OCI-LY1 (cell line): ENCODE measurements around the gene AGAP3.

Experiments
- H2AFZ ChIP-seq: fragments of 200-600 bp; sonication (generic), shearing (Covaris generic); 2 replicates; pipeline ENCODE4 v1.6.0; 2014; ENCODE audit warnings: antibody characterized with exemption, mild to moderate bottlenecking, low read length
- H3F3A ChIP-seq: fragments of 200-600 bp; sonication (generic), shearing (Covaris generic); 2 replicates; pipeline ENCODE4 v1.6.0; 2014; ENCODE audit warnings: mild to moderate bottlenecking, antibody characterized with exemption, low read length, moderate library complexity; ENCODE audit not compliant: insufficient read depth
- H3K27ac ChIP-seq: fragments of 200-600 bp; sonication (generic); 2 replicates; pipeline ENCODE4 v1.5.1; 2014; ENCODE audit warnings: low read length, mixed run types, mild to moderate bottlenecking, low read depth; ENCODE audit not compliant: poor library complexity, severe bottlenecking
- H3K27me3 ChIP-seq: fragments of 200-600 bp; sonication (generic); 2 replicates; pipeline ENCODE4 v1.6.0; 2014; ENCODE audit warnings: antibody characterized with exemption, mild to moderate bottlenecking, low read length, moderate library complexity; ENCODE audit not compliant: insufficient read depth
- H3K36me3 ChIP-seq: fragments of 200-600 bp; sonication (generic); 2 replicates; pipeline ENCODE4 v1.6.1; 2014; ENCODE audit warnings: mild to moderate bottlenecking, antibody characterized with exemption, low read length, moderate library complexity, mixed read lengths; ENCODE audit not compliant: insufficient read depth
- H3K4me1 ChIP-seq: fragments of 200-600 bp; sonication (generic); 2 replicates; pipeline ENCODE4 v1.5.1; 2014; ENCODE audit warnings: mild to moderate bottlenecking, low read length, moderate library complexity; ENCODE audit not compliant: insufficient read depth, severe bottlenecking
- H3K4me2 ChIP-seq: fragments of 200-600 bp; sonication (generic), shearing (Covaris generic); 2 replicates; pipeline ENCODE4 v1.6.1; 2014; ENCODE audit warnings: low read length
- H3K4me3 ChIP-seq: fragments of 200-600 bp; sonication (generic); 2 replicates; pipeline ENCODE4 v1.5.1; 2014; ENCODE audit warnings: low read length, low read depth, mild to moderate bottlenecking, mixed read lengths; ENCODE audit not compliant: poor library complexity, severe bottlenecking
- H3K79me2 ChIP-seq: fragments of 200-600 bp; shearing (Covaris generic); 2 replicates; pipeline ENCODE4 v1.6.1; 2016; ENCODE audit warnings: mixed run types, low read length, mixed read lengths; ENCODE audit not compliant: insufficient read depth
- H3K9ac ChIP-seq: fragments of 200-600 bp; sonication (generic), shearing (Covaris generic); 2 replicates; pipeline ENCODE4 v1.6.1; 2014; ENCODE audit warnings: mild to moderate bottlenecking, low read length, mixed read lengths
- H3K9me2 ChIP-seq: fragments of 200-600 bp; sonication (generic), shearing (Covaris generic); 2 replicates; pipeline ENCODE4 v1.6.1; 2014; ENCODE audit warnings: low read depth, mild to moderate bottlenecking, low read length, mixed read lengths
- H3K9me3 ChIP-seq: fragments of 200-600 bp; shearing (Covaris generic); 2 replicates; pipeline ENCODE4 v1.6.1; 2014; ENCODE audit warnings: low read length, mixed read lengths
- H4K20me1 ChIP-seq: fragments of 200-600 bp; sonication (generic), shearing (Covaris generic); 2 replicates; pipeline ENCODE4 v1.6.0; 2016; ENCODE audit warnings: mild to moderate bottlenecking, low read length; ENCODE audit not compliant: insufficient read depth
- EZH2 ChIP-seq: fragments of 200-600 bp; sonication (generic), shearing (Covaris generic); IDR thresholded peaks from 2 replicates; pipeline ENCODE4 v1.8.0; 2017; ENCODE audit warnings: borderline replicate concordance, mixed run types, mild to moderate bottlenecking, antibody characterized with exemption, low read length, moderate library complexity, mixed read lengths
- TF ChIP-seq, protein P1 (sequence below): fragments of 200-600 bp; sonication (generic), shearing (Covaris generic); IDR thresholded peaks from 2 replicates; pipeline ENCODE4 v1.5.1; 2017; ENCODE audit warnings: mild to moderate bottlenecking, antibody characterized with exemption, low read length, moderate library complexity, mixed read lengths

Gene AGAP3

GRCh38 chr7:151135525-151135845 is 49.2 kb downstream of the AGAP3 start:
- H3K4me2 ChIP-seq = no peak overlapping the region
- H3K27ac ChIP-seq = no peak overlapping the region
- no peak overlapping the region for H3K9ac ChIP-seq
- H3F3A ChIP-seq = no peaks in the 10 kb centered on the region
- H3K4me3 ChIP-seq = no peak overlapping the region
- H2AFZ ChIP-seq = no peak overlapping the region
- H3K9me2 ChIP-seq = no peaks in the 10 kb centered on the region
- no peaks in the 10 kb centered on the region for H3K9me3 ChIP-seq
- no peaks in the 10 kb centered on the region for H4K20me1 ChIP-seq
- TF ChIP-seq, protein P1, sequence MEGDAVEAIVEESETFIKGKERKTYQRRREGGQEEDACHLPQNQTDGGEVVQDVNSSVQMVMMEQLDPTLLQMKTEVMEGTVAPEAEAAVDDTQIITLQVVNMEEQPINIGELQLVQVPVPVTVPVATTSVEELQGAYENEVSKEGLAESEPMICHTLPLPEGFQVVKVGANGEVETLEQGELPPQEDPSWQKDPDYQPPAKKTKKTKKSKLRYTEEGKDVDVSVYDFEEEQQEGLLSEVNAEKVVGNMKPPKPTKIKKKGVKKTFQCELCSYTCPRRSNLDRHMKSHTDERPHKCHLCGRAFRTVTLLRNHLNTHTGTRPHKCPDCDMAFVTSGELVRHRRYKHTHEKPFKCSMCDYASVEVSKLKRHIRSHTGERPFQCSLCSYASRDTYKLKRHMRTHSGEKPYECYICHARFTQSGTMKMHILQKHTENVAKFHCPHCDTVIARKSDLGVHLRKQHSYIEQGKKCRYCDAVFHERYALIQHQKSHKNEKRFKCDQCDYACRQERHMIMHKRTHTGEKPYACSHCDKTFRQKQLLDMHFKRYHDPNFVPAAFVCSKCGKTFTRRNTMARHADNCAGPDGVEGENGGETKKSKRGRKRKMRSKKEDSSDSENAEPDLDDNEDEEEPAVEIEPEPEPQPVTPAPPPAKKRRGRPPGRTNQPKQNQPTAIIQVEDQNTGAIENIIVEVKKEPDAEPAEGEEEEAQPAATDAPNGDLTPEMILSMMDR = no peak
- H3K79me2 ChIP-seq = no peaks in the 10 kb centered on the region
- no peaks in the 10 kb centered on the region for H3K4me1 ChIP-seq
- no peaks in the 10 kb centered on the region for H3K36me3 ChIP-seq
- peaks cover 13% of the 10 kb centered on the region; the same call in 1 of the 2 replicates for H3K27me3 ChIP-seq

GRCh38 chr7:151135866-151136843 is 49.9 kb downstream of the AGAP3 start:
- H3K9me3 ChIP-seq = no peaks in the 10 kb centered on the region
- no peak overlapping the region for H3K4me3 ChIP-seq
- H4K20me1 ChIP-seq = no peaks in the 10 kb centered on the region
- H3K9me2 ChIP-seq = no peaks in the 10 kb centered on the region
- H2AFZ ChIP-seq = no peak overlapping the region
- H3K9ac ChIP-seq = no peak overlapping the region
- no peak for TF ChIP-seq EZH2
- TF ChIP-seq, protein P1 = no peak
- H3K27me3 ChIP-seq = peaks cover 11% of the 10 kb centered on the region; the same call in 1 of the 2 replicates
- H3K27ac ChIP-seq = no peak overlapping the region
- H3K4me2 ChIP-seq = no peak overlapping the region
- H3K36me3 ChIP-seq = no peaks in the 10 kb centered on the region
- no peaks in the 10 kb centered on the region for H3K79me2 ChIP-seq
- H3K4me1 ChIP-seq = no peaks in the 10 kb centered on the region
- H3F3A ChIP-seq = no peaks in the 10 kb centered on the region

GRCh38 chr7:151137076-151137675 is 50.9 kb downstream of the AGAP3 start:
- H3K9me3 ChIP-seq = no peaks in the 10 kb centered on the region
- no peak overlapping the region for H3K4me3 ChIP-seq
- TF ChIP-seq EZH2 = no peak
- no peaks in the 10 kb centered on the region for H4K20me1 ChIP-seq
- H3K36me3 ChIP-seq = no peaks in the 10 kb centered on the region
- no peak overlapping the region for H2AFZ ChIP-seq
- H3K27ac ChIP-seq = no peak overlapping the region
- no peaks in the 10 kb centered on the region for H3K9me2 ChIP-seq
- peaks cover 4% of the 10 kb centered on the region; the same call in 1 of the 2 replicates for H3K27me3 ChIP-seq
- H3K79me2 ChIP-seq = no peaks in the 10 kb centered on the region
- no peak overlapping the region for H3K9ac ChIP-seq
- H3K4me2 ChIP-seq = no peak overlapping the region
- no peaks in the 10 kb centered on the region for H3F3A ChIP-seq
- no peaks in the 10 kb centered on the region for H3K4me1 ChIP-seq
